IMR-90 (cell line): ENCODE measurements around the gene TBL3. TPM values are rescaled to one million over a fixed set of nuclear protein-coding genes. Genes with fewer than 3 reads are reported as not detected.

Source experiments
- ATAC-seq: fragments of 200-7000 bp; cut with Tn5 transposase; 2 replicates; pipeline ENCODE4 v1.9.1; 2020; ENCODE audit warnings: low read depth, mild to moderate bottlenecking, moderate library complexity
- BruUV-seq: library from RNA; stranded (reverse); fragments of 400-500 nt; replicated peaks from 2 replicates; lab custom pipeline; 2021; lab: Mats Ljungman, UMichigan
- CTCF ChIA-PET: fragments of 300-600 bp; formaldehyde crosslinking; extraction: SDS; loops from one replicate; lab custom pipeline; 2021; ENCODE audit warnings: antibody characterized with exemption; lab: Yijun Ruan, JAX
- POLR2A ChIA-PET: fragments of 300-600 bp; sonication (Branson Sonifier 250); formaldehyde crosslinking; loops from one replicate; lab custom pipeline; 2022; ENCODE audit warnings: antibody characterized with exemption; ENCODE audit not compliant: unreplicated experiment; lab: Charles Lee
- DNase-seq: peaks from one replicate; pipeline ENCODE4 v3.0.0; 2013
- H2AFZ ChIP-seq: replicated peaks from 2 replicates; pipeline ENCODE3; 2013; ENCODE audit warnings: low read length, mild to moderate bottlenecking; ENCODE audit not compliant: poor library complexity
- H2AK5ac ChIP-seq: 2 replicates; pipeline ENCODE4 v1.6.1; 2013; ENCODE audit warnings: low read depth, low read length, inconsistent platforms
- H2AK9ac ChIP-seq: replicated peaks from 2 replicates; pipeline ENCODE3; 2013; ENCODE audit warnings: mild to moderate bottlenecking, low read depth, low read length, moderate library complexity; ENCODE audit not compliant: poor library complexity
- H2BK120ac ChIP-seq: 2 replicates; pipeline ENCODE4 v1.6.1; 2013; ENCODE audit warnings: low read depth, low read length, inconsistent platforms
- H2BK15ac ChIP-seq: 3 replicates; pipeline ENCODE4 v1.6.1; 2013; ENCODE audit warnings: low read depth, low read length, inconsistent platforms
- H2BK20ac ChIP-seq: 2 replicates; pipeline ENCODE4 v1.6.1; 2013; ENCODE audit warnings: low read depth, mild to moderate bottlenecking, inconsistent platforms, low read length, moderate library complexity
- H2BK5ac ChIP-seq: 2 replicates; pipeline ENCODE4 v1.6.1; 2013; ENCODE audit warnings: mild to moderate bottlenecking, low read depth, low read length, inconsistent platforms; ENCODE audit not compliant: poor library complexity, severe bottlenecking
- H3K14ac ChIP-seq: replicated peaks from 2 replicates; pipeline ENCODE4 v1.6.1; 2013; ENCODE audit warnings: low read depth, low read length, inconsistent platforms
- H3K18ac ChIP-seq: 2 replicates; pipeline ENCODE4 v1.6.1; 2013; ENCODE audit warnings: low read depth, low read length, control low read depth
- H3K23ac ChIP-seq: 2 replicates; pipeline ENCODE4 v1.6.1; 2013; ENCODE audit warnings: low read depth, low read length, inconsistent platforms
- H3K27ac ChIP-seq: 2 replicates; pipeline ENCODE4 v1.5.1; 2013; ENCODE audit warnings: mild to moderate bottlenecking, control low read depth, low read length; ENCODE audit not compliant: insufficient read depth
- H3K27me3 ChIP-seq: 2 replicates; pipeline ENCODE4 v1.6.1; 2013; ENCODE audit warnings: low read length; ENCODE audit not compliant: control insufficient read depth, insufficient read depth
- H3K36me3 ChIP-seq: 2 replicates; pipeline ENCODE4 v1.6.1; 2013; ENCODE audit warnings: low read length, mixed read lengths; ENCODE audit not compliant: control insufficient read depth, insufficient read depth
- H3K4ac ChIP-seq: 2 replicates; pipeline ENCODE4 v1.6.1; 2013; ENCODE audit warnings: low read depth, low read length, inconsistent platforms
- H3K4me1 ChIP-seq: 2 replicates; pipeline ENCODE4 v1.6.1; 2013; ENCODE audit warnings: low read length, mixed read lengths; ENCODE audit not compliant: control insufficient read depth, insufficient read depth
- H3K4me2 ChIP-seq: 2 replicates; pipeline ENCODE4 v1.6.1; 2013; ENCODE audit warnings: low read depth, mild to moderate bottlenecking, control low read depth, low read length, moderate library complexity
- H3K4me3 ChIP-seq: 2 replicates; pipeline ENCODE4 v1.5.1; 2013; ENCODE audit warnings: low read depth, mild to moderate bottlenecking, control low read depth, low read length, moderate library complexity; ENCODE audit not compliant: insufficient read depth
- H3K56ac ChIP-seq: 2 replicates; pipeline ENCODE4 v1.6.1; 2013; ENCODE audit warnings: low read length, inconsistent platforms; ENCODE audit not compliant: insufficient read depth; ENCODE audit errors: extremely low read depth
- H3K79me1 ChIP-seq, 2 experiments: 2 replicates each; pipeline ENCODE4 v1.6.1; 2013; ENCODE audit warnings: low read length in 2 of 2, inconsistent platforms in 1 of 2, low read depth in 1 of 2
- H3K9ac ChIP-seq: 2 replicates; pipeline ENCODE4 v1.6.1; 2013; ENCODE audit warnings: low read depth, low read length, control low read depth
- H3K9me1 ChIP-seq: 2 replicates; pipeline ENCODE4 v1.6.1; 2013; ENCODE audit warnings: low read length, inconsistent platforms; ENCODE audit not compliant: insufficient read depth
- H3K9me3 ChIP-seq: 2 replicates; pipeline ENCODE4 v1.6.1; 2013; ENCODE audit warnings: low read length; ENCODE audit not compliant: control insufficient read depth, insufficient read depth
- H4K20me1 ChIP-seq: 2 replicates; pipeline ENCODE4 v1.6.1; 2013; ENCODE audit warnings: low read length, inconsistent platforms; ENCODE audit not compliant: insufficient read depth
- H4K5ac ChIP-seq: 2 replicates; pipeline ENCODE4 v1.6.1; 2013; ENCODE audit warnings: mild to moderate bottlenecking, low read depth, low read length, control low read depth
- H4K8ac ChIP-seq, 2 experiments: 2 replicates each; pipeline ENCODE4 v1.6.1; 2013; ENCODE audit warnings: low read depth in 2 of 2, low read length in 2 of 2, control low read depth in 1 of 2, inconsistent platforms in 1 of 2
- H4K91ac ChIP-seq: 2 replicates; pipeline ENCODE4 v1.6.1; 2013; ENCODE audit warnings: low read depth, low read length, inconsistent platforms; ENCODE audit not compliant: insufficient read depth
- BHLHE40 ChIP-seq: fragments of 150-350 bp; IDR thresholded peaks from 2 replicates; pipeline ENCODE4 v1.6.1; 2016; ENCODE audit warnings: mild to moderate bottlenecking, low read depth, low read length
- CEBPB ChIP-seq: IDR thresholded peaks from 2 replicates; pipeline ENCODE4 v1.6.1; 2012; ENCODE audit warnings: low read depth, low read length, improper control_type of control experiment
- FOS ChIP-seq: fragments of 150-350 bp; IDR thresholded peaks from 2 replicates; pipeline ENCODE4 v1.6.1; 2016; ENCODE audit warnings: low read depth, low read length
- MAFK ChIP-seq: IDR thresholded peaks from 2 replicates; pipeline ENCODE4 v1.6.1; 2012; ENCODE audit warnings: low read depth, low read length, improper control_type of control experiment
- MXI1 ChIP-seq: IDR thresholded peaks from 2 replicates; pipeline ENCODE4 v1.6.1; 2012; ENCODE audit warnings: low read depth, mild to moderate bottlenecking, low read length, moderate library complexity, borderline replicate concordance
- NFE2L2 ChIP-seq: fragments of 150-350 bp; IDR thresholded peaks from 2 replicates; pipeline ENCODE4 v1.6.1; 2016; ENCODE audit warnings: low read depth, mild to moderate bottlenecking, low read length
- POLR2A ChIP-seq: IDR thresholded peaks from 2 replicates; pipeline ENCODE4 v1.6.1; 2012; ENCODE audit warnings: mild to moderate bottlenecking, low read depth, low read length
- RAD21 ChIP-seq: IDR thresholded peaks from 2 replicates; pipeline ENCODE4 v1.6.1; 2012; ENCODE audit warnings: low read length, improper control_type of control experiment
- WGBS, 2 experiments: methylation state at CpG; one replicate each; pipeline versions ENCODE4 v1.1.5 to v1.1.7; 2013; ENCODE audit warnings: missing lambda C conversion rate in 2 of 2; ENCODE audit not compliant: insufficient read length in 1 of 2; ENCODE audit errors: extremely low coverage in 2 of 2; 5-methylcytosine and 5-hydroxymethylcytosine counted together
- dilution Hi-C: fragments of 300-500 bp; cut with HindIII; formaldehyde crosslinking; loops from one replicate; pipeline ENCODE4 v1.14.3; 2018; ENCODE audit warnings: low sequenced_read_pairs; ENCODE audit not compliant: unreplicated experiment
- in situ Hi-C: fragments of 300-500 bp; cut with MboI; formaldehyde crosslinking; loops from 3 replicates; pipeline ENCODE4 v1.14.3; 2019; ENCODE audit warnings: low sequenced_read_pairs, inconsistent platforms, mixed read lengths
- intact Hi-C: fragments of 100-400 bp; cut with micrococcal nuclease; formaldehyde crosslinking; loops from 2 replicates; pipeline ENCODE4 v1.10.0; 2022
- polyA plus RNA-seq, 3 experiments: library from polyadenylated mRNA; depleted of rRNA; stranded (reverse); fragments of >200 nt; gene quantifications; 2 replicates each; pipeline ENCODE4 v1.2.3, GENCODE V29; 2012; ENCODE audit warnings: low replicate concordance in 1 of 3
- total RNA-seq: library from RNA; depleted of rRNA; stranded (reverse); fragments of >200 nt; gene quantifications from 2 replicates; pipeline ENCODE4 v1.2.3, GENCODE V29; 2012
- TF ChIP-seq, protein P1 (sequence below): conservative IDR thresholded peaks from 2 replicates; pipeline ENCODE4 v1.5.1; 2012; ENCODE audit warnings: mild to moderate bottlenecking, low read depth, low read length, improper control_type of control experiment

The TBL3 gene
- total and polyA plus RNA-seq, 2 of the 4 experiments (the other 2 are of a cell fraction), result 38.5 to 60.8 TPM

GRCh38 chr16:2016407-2016922, 44.6 kb downstream of the TBL3 start:
- H3K56ac ChIP-seq, result no peak overlapping the region
- H3K27ac ChIP-seq, result no peak overlapping the region
- peaks cover 6% of the 10 kb centered on the region for H3K9me1 ChIP-seq
- ATAC-seq (no peak), DNase-seq (no peak)
- dilution Hi-C loops, result no loop called here
- no peak overlapping the region for H2AK5ac ChIP-seq
- 43% methylated on average over 6 of the region's 13 CpGs; no CpG with 5 or more reads in 1 of the 2 experiments for WGBS, 2 experiments
- no peak overlapping the region for H4K5ac ChIP-seq
- intact Hi-C loops, result no loop called here
- no peak overlapping the region for H2BK20ac ChIP-seq
- H3K36me3 ChIP-seq, result no peaks in the 10 kb centered on the region
- CTCF ChIA-PET, result interaction anchor here (1.4 kb wide), 1 partner anchor 124 kb away, joined by 3 read pairs; no protein-coding TSS in a partner anchor
- no peak overlapping the region for H3K23ac ChIP-seq
- H3K4me3 ChIP-seq, result no peak overlapping the region
- peaks cover 18% of the 10 kb centered on the region; the same call in 1 of the 2 replicates for H3K27me3 ChIP-seq
- no peak overlapping the region for H2BK5ac ChIP-seq
- H2AK9ac ChIP-seq, result no peak overlapping the region
- no peak overlapping the region for H4K91ac ChIP-seq
- TF ChIP-seq POLR2A (no peak), MXI1 (no peak), MAFK (no peak), CEBPB (peak; percentile 45; the same call in 1 of the 2 replicates), NFE2L2 (no peak), BHLHE40 (no peak), FOS (no peak), RAD21 (no peak)
- TF ChIP-seq, protein P1, sequence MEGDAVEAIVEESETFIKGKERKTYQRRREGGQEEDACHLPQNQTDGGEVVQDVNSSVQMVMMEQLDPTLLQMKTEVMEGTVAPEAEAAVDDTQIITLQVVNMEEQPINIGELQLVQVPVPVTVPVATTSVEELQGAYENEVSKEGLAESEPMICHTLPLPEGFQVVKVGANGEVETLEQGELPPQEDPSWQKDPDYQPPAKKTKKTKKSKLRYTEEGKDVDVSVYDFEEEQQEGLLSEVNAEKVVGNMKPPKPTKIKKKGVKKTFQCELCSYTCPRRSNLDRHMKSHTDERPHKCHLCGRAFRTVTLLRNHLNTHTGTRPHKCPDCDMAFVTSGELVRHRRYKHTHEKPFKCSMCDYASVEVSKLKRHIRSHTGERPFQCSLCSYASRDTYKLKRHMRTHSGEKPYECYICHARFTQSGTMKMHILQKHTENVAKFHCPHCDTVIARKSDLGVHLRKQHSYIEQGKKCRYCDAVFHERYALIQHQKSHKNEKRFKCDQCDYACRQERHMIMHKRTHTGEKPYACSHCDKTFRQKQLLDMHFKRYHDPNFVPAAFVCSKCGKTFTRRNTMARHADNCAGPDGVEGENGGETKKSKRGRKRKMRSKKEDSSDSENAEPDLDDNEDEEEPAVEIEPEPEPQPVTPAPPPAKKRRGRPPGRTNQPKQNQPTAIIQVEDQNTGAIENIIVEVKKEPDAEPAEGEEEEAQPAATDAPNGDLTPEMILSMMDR, result peak; percentile 32
- POLR2A ChIA-PET, result no interaction called here
- H3K14ac ChIP-seq, result no peak overlapping the region
- no peaks in the 10 kb centered on the region for H3K9me3 ChIP-seq
- BruUV-seq, result no TSS peak
- H3K9ac ChIP-seq, result no peak overlapping the region
- H3K79me1 ChIP-seq, result no peaks in the 10 kb centered on the region
- no peak overlapping the region for H3K4me2 ChIP-seq
- no peak overlapping the region for H3K4ac ChIP-seq
- H2BK15ac ChIP-seq, result no peak overlapping the region
- H3K4me1 ChIP-seq, result peaks cover 3% of the 10 kb centered on the region; the same call in 1 of the 2 replicates
- peak overlapping the region; percentile 33 for H2AFZ ChIP-seq
- H3K18ac ChIP-seq, result no peak overlapping the region
- no peak overlapping the region for H2BK120ac ChIP-seq
- in situ Hi-C loops, result no loop called here
- H4K20me1 ChIP-seq, result no peaks in the 10 kb centered on the region
- H4K8ac ChIP-seq, result no peak overlapping the region
